ENCODE results near the gene GRIK4.

- TF ChIP-seq, protein P1, sequence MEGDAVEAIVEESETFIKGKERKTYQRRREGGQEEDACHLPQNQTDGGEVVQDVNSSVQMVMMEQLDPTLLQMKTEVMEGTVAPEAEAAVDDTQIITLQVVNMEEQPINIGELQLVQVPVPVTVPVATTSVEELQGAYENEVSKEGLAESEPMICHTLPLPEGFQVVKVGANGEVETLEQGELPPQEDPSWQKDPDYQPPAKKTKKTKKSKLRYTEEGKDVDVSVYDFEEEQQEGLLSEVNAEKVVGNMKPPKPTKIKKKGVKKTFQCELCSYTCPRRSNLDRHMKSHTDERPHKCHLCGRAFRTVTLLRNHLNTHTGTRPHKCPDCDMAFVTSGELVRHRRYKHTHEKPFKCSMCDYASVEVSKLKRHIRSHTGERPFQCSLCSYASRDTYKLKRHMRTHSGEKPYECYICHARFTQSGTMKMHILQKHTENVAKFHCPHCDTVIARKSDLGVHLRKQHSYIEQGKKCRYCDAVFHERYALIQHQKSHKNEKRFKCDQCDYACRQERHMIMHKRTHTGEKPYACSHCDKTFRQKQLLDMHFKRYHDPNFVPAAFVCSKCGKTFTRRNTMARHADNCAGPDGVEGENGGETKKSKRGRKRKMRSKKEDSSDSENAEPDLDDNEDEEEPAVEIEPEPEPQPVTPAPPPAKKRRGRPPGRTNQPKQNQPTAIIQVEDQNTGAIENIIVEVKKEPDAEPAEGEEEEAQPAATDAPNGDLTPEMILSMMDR (IDR thresholded peaks at IDR 0.05; ENCODE audit: insufficient read depth, low read depth, low read length), result no peak
- no peak for TF ChIP-seq EZH2 (IDR thresholded peaks at IDR 0.05; ENCODE audit: insufficient read depth, low read length)
These were observed 192.8 kb downstream of the GRIK4 start for GRCh38 chr11:120704256-120704750.
